Measurements from ENCODE around the gene MRPL33. TPM values are rescaled to one million over a fixed set of nuclear protein-coding genes. Genes with fewer than 3 reads are reported as not detected.

Gene MRPL33
- total and polyA plus RNA-seq, 4 donors = 31.2 to 130 (median 41.0) TPM

DNA sequence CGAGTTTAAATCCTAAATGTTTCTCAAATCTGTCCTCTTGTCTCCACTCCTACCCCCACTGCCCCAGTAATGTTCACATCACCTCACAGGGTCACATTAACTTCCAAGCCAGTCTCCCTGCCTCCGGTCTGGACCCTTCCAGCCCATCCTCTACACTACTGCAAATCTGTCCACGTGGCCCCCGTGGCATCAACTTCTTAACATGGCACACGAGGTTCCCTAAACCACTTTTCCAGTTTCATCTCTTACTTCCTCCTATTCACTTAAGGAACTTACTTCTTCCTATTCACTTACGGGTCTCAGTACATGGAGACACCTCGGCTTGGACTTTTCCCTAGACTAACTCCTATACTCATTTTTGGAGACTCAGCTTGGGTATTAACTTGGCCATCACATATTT is 27.0 kb downstream of the MRPL33 start:
- no peak overlapping the region for H3K27ac ChIP-seq (ENCODE audit: low read depth in 1 of 2, low read length in 2 of 2)
- no peak for TF ChIP-seq HNF4A (conservative IDR thresholded peaks at IDR 0.05)
- TF ChIP-seq, protein P1, sequence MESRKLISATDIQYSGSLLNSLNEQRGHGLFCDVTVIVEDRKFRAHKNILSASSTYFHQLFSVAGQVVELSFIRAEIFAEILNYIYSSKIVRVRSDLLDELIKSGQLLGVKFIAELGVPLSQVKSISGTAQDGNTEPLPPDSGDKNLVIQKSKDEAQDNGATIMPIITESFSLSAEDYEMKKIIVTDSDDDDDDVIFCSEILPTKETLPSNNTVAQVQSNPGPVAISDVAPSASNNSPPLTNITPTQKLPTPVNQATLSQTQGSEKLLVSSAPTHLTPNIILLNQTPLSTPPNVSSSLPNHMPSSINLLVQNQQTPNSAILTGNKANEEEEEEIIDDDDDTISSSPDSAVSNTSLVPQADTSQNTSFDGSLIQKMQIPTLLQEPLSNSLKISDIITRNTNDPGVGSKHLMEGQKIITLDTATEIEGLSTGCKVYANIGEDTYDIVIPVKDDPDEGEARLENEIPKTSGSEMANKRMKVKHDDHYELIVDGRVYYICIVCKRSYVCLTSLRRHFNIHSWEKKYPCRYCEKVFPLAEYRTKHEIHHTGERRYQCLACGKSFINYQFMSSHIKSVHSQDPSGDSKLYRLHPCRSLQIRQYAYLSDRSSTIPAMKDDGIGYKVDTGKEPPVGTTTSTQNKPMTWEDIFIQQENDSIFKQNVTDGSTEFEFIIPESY (IDR thresholded peaks at IDR 0.05) = no peak
- no peak for TF ChIP-seq RAD21 (IDR thresholded peaks at IDR 0.05)
- no peak for TF ChIP-seq GABPA (IDR thresholded peaks at IDR 0.05 in 1 of 2, conservative IDR thresholded peaks at IDR 0.05 in 1 of 2)
- TF ChIP-seq HNF4G (IDR thresholded peaks at IDR 0.05) = no peak
- TF ChIP-seq YY1 (IDR thresholded peaks at IDR 0.05) = no peak
- TF ChIP-seq RXRA (IDR thresholded peaks at IDR 0.05) = no peak
- TF ChIP-seq ATF3 (IDR thresholded peaks at IDR 0.05) = no peak
- no peak for TF ChIP-seq SP1 (IDR thresholded peaks at IDR 0.05)
- TF ChIP-seq FOXA1 (IDR thresholded peaks at IDR 0.05) = no peak
- no peak for TF ChIP-seq FOXA2 (IDR thresholded peaks at IDR 0.05)
- TF ChIP-seq, protein P2, sequence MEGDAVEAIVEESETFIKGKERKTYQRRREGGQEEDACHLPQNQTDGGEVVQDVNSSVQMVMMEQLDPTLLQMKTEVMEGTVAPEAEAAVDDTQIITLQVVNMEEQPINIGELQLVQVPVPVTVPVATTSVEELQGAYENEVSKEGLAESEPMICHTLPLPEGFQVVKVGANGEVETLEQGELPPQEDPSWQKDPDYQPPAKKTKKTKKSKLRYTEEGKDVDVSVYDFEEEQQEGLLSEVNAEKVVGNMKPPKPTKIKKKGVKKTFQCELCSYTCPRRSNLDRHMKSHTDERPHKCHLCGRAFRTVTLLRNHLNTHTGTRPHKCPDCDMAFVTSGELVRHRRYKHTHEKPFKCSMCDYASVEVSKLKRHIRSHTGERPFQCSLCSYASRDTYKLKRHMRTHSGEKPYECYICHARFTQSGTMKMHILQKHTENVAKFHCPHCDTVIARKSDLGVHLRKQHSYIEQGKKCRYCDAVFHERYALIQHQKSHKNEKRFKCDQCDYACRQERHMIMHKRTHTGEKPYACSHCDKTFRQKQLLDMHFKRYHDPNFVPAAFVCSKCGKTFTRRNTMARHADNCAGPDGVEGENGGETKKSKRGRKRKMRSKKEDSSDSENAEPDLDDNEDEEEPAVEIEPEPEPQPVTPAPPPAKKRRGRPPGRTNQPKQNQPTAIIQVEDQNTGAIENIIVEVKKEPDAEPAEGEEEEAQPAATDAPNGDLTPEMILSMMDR (IDR thresholded peaks at IDR 0.05; ENCODE audit: low read depth, low read length, missing input control) = no peak
- TF ChIP-seq, protein P3, sequence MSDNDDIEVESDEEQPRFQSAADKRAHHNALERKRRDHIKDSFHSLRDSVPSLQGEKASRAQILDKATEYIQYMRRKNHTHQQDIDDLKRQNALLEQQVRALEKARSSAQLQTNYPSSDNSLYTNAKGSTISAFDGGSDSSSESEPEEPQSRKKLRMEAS (IDR thresholded peaks at IDR 0.05) = no peak
- TF ChIP-seq NR2F2 (IDR thresholded peaks at IDR 0.05) = no peak
- TF ChIP-seq TAF1 (conservative IDR thresholded peaks at IDR 0.05) = no peak
- no peak for TF ChIP-seq REST (IDR thresholded peaks at IDR 0.05)
- TF ChIP-seq JUND (IDR thresholded peaks at IDR 0.05) = no peak
- no peak overlapping the region for H3K9ac ChIP-seq (ENCODE audit: low read depth in 1 of 2, low read length in 2 of 2)

More for the DNA sequence above, 27.0 kb downstream of the MRPL33 start:
- no peak for DNase-seq (ENCODE audit: low spot score)
- peaks cover 0 to 2% (median under 1%) of the 10 kb centered on the region in 4 donors for H3K36me3 ChIP-seq (ENCODE audit: control insufficient read depth in 4 of 4, insufficient read depth in 3 of 4, low read depth in 1 of 4, low read length in 3 of 4)
- H3K4me1 ChIP-seq (ENCODE audit: control insufficient read depth in 4 of 4, insufficient read depth in 4 of 4, low read length in 3 of 4) = no peaks in the 10 kb centered on the region
- H3K9me3 ChIP-seq (ENCODE audit: control insufficient read depth in 4 of 4, low read length in 3 of 4) = no peaks in the 10 kb centered on the region
- WGBS = 91% methylated on average over 7 of the region's 7 CpGs
- no peaks in the 10 kb centered on the region for H3K27me3 ChIP-seq (ENCODE audit: control insufficient read depth in 4 of 4, insufficient read depth in 4 of 4, low read length in 3 of 4)
- no peak overlapping the region for H3K4me3 ChIP-seq (ENCODE audit: low read depth in 1 of 3, low read length in 3 of 3)
